ENCODE measurements around the gene SERINC5.

The SERINC5 gene

GRCh38 chr5:80220245-80220897 is 35.5 kb downstream of the SERINC5 start:
- no peak for DNase-seq (ENCODE audit: low read depth)
- H3K4me3 ChIP-seq (ENCODE audit: control insufficient read depth, low read depth, low read length) = no peak overlapping the region
- TF ChIP-seq, protein P1, sequence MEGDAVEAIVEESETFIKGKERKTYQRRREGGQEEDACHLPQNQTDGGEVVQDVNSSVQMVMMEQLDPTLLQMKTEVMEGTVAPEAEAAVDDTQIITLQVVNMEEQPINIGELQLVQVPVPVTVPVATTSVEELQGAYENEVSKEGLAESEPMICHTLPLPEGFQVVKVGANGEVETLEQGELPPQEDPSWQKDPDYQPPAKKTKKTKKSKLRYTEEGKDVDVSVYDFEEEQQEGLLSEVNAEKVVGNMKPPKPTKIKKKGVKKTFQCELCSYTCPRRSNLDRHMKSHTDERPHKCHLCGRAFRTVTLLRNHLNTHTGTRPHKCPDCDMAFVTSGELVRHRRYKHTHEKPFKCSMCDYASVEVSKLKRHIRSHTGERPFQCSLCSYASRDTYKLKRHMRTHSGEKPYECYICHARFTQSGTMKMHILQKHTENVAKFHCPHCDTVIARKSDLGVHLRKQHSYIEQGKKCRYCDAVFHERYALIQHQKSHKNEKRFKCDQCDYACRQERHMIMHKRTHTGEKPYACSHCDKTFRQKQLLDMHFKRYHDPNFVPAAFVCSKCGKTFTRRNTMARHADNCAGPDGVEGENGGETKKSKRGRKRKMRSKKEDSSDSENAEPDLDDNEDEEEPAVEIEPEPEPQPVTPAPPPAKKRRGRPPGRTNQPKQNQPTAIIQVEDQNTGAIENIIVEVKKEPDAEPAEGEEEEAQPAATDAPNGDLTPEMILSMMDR (conservative IDR thresholded peaks at IDR 0.05; ENCODE audit: control insufficient read depth, insufficient read depth, low read depth, low read length) = no peak

GRCh38 chr5:80219391-80219790 is 36.5 kb downstream of the SERINC5 start:
- no peak for DNase-seq (ENCODE audit: low read depth)
- TF ChIP-seq, protein P1 (conservative IDR thresholded peaks at IDR 0.05; ENCODE audit: control insufficient read depth, insufficient read depth, low read depth, low read length) = no peak
- no peak overlapping the region for H3K4me3 ChIP-seq (ENCODE audit: control insufficient read depth, low read depth, low read length)

GRCh38 chr5:80217667-80218066 is 38.2 kb downstream of the SERINC5 start:
- TF ChIP-seq, protein P1 (conservative IDR thresholded peaks at IDR 0.05; ENCODE audit: control insufficient read depth, insufficient read depth, low read depth, low read length) = no peak
- H3K4me3 ChIP-seq (ENCODE audit: control insufficient read depth, low read depth, low read length) = no peak overlapping the region
- DNase-seq (ENCODE audit: low read depth) = no peak

GRCh38 chr5:80216753-80217596 is 38.9 kb downstream of the SERINC5 start:
- no peak overlapping the region for H3K4me3 ChIP-seq (ENCODE audit: control insufficient read depth, low read depth, low read length)
- TF ChIP-seq, protein P1 (conservative IDR thresholded peaks at IDR 0.05; ENCODE audit: control insufficient read depth, insufficient read depth, low read depth, low read length) = no peak

GRCh38 chr5:80216096-80216495 is 39.8 kb downstream of the SERINC5 start:
- no peak for DNase-seq (ENCODE audit: low read depth)
- H3K4me3 ChIP-seq (ENCODE audit: control insufficient read depth, low read depth, low read length) = no peak overlapping the region
- TF ChIP-seq, protein P1 (conservative IDR thresholded peaks at IDR 0.05; ENCODE audit: control insufficient read depth, insufficient read depth, low read depth, low read length) = no peak

More at GRCh38 chr5:80216753-80217596, 38.9 kb downstream of the SERINC5 start:
- DNase-seq (ENCODE audit: low read depth) = no peak

DNA sequence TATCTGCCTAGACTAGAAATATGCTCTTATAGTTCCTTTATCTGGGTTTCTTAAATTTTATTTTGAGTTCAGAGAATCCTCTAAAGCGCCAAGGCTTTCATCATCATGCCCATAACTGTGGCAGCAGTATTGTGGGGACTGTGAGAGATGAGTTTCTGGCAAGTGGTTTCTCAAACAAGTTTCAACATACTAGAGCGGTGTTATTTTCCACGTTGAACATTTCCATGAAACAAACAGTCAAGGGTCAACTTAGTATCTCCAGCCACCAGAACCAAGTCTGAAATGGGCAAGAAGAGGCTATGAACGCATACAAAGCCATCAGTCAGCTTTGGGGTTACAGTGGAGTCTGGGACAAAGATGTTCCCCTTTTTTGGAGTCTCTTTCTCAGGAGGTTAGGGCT is 40.3 kb downstream of the SERINC5 start:
- TF ChIP-seq, protein P1 (conservative IDR thresholded peaks at IDR 0.05; ENCODE audit: control insufficient read depth, insufficient read depth, low read depth, low read length) = no peak
- DNase-seq (ENCODE audit: low read depth) = no peak
- no peak overlapping the region for H3K4me3 ChIP-seq (ENCODE audit: control insufficient read depth, low read depth, low read length)
